Testis (tissue), 2 donors: ENCODE measurements around the gene ADGRG7.

ENCODE experiments used
- POLR2A ChIP-seq: fragments of 450-650 bp; IDR thresholded peaks from one replicate; pipeline ENCODE4 v1.6.1; 2017; ENCODE audit warnings: antibody characterized with exemption, mild to moderate bottlenecking, moderate library complexity
- TF ChIP-seq, protein P1 (sequence below), 3 experiments: fragments of 450-650 bp in 2 of 3; fragments of 200-600 bp in 1 of 3; sonication (generic) in 1 of 3; IDR thresholded peaks; one replicate each; pipeline ENCODE4 v1.5.1; 2016 to 2019; ENCODE audit warnings: antibody characterized with exemption in 3 of 3, mild to moderate bottlenecking in 2 of 3, moderate library complexity in 1 of 3

DNA sequence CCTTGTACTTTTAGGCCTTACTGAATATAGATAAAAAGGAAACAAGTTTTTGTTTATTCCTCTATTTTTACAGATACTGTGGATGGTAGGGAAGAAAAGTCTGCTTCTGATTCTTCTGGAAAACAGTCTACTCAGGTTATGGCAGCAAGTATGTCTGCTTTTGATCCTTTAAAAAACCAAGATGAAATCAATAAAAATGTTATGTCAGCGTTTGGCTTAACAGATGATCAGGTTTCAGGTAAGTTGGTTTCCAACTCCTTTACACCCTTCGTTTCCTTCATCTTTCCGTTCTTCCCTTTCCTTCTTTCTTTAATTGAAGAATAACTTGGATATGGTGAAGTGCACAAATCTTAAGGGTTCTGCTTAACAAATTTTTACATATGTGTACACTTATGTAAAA, 123.0 kb downstream of the ADGRG7 start:
- TF ChIP-seq, protein P1, sequence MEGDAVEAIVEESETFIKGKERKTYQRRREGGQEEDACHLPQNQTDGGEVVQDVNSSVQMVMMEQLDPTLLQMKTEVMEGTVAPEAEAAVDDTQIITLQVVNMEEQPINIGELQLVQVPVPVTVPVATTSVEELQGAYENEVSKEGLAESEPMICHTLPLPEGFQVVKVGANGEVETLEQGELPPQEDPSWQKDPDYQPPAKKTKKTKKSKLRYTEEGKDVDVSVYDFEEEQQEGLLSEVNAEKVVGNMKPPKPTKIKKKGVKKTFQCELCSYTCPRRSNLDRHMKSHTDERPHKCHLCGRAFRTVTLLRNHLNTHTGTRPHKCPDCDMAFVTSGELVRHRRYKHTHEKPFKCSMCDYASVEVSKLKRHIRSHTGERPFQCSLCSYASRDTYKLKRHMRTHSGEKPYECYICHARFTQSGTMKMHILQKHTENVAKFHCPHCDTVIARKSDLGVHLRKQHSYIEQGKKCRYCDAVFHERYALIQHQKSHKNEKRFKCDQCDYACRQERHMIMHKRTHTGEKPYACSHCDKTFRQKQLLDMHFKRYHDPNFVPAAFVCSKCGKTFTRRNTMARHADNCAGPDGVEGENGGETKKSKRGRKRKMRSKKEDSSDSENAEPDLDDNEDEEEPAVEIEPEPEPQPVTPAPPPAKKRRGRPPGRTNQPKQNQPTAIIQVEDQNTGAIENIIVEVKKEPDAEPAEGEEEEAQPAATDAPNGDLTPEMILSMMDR (IDR thresholded peaks at IDR 0.05): no peak
- no peak for TF ChIP-seq POLR2A
